HG02798 (cell line): ENCODE measurements around the gene RAC2.
"Not testable (repeated sequence)": the region's sequence is repeated elsewhere in the genome, so short reads cannot be mapped to it uniquely, and the experiment has no call there.

Experiments
- ATAC-seq: cut with Tn5 transposase; IDR thresholded peaks from one replicate; pipeline ENCODE4 v1.9.1; 2021; ENCODE audit warnings: mild to moderate bottlenecking; ENCODE audit not compliant: unreplicated experiment, poor library complexity

RAC2 gene

GRCh38 chr22:37258005-37258752 is 14.1 kb upstream of the RAC2 start:
- no peak for ATAC-seq

DNA sequence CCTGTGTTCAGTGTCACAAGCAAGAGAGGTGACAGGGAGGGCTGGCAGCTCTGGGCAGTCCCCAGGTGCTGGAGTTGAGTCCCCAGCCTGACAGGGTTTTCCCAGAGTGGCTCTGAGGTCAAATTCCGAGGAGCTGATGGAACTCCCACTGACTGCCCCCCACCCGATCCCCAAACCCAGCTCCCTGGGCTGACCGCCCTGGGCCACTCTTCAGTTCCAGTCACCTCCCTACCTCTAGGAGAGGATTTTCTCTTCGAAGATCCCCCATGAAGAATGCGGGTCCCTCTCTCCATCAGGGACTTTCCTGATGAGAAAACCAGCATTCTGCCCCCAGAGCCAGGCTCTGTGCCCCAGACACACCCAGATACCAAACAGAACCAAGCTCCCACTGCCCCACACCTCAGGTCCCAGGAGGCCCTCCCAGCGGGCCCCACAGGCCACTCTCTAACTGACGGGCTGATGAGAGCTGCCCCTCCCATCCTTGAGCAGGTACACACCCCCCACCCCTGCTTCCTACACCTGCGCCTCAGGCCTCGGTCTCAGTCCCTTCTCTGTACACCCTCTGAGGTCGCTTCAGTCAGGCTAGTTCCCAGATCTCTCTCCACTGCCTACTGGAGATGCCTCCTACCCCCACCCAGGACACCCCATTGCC is 12.1 kb upstream of the RAC2 start:
- no peak for ATAC-seq

GRCh38 chr22:37255558-37256006 is 11.5 kb upstream of the RAC2 start:
- no peak for ATAC-seq

- ATAC-seq, result no peak
Observed at GRCh38 chr22:37254867-37255233, 10.8 kb upstream of the RAC2 start.

DNA sequence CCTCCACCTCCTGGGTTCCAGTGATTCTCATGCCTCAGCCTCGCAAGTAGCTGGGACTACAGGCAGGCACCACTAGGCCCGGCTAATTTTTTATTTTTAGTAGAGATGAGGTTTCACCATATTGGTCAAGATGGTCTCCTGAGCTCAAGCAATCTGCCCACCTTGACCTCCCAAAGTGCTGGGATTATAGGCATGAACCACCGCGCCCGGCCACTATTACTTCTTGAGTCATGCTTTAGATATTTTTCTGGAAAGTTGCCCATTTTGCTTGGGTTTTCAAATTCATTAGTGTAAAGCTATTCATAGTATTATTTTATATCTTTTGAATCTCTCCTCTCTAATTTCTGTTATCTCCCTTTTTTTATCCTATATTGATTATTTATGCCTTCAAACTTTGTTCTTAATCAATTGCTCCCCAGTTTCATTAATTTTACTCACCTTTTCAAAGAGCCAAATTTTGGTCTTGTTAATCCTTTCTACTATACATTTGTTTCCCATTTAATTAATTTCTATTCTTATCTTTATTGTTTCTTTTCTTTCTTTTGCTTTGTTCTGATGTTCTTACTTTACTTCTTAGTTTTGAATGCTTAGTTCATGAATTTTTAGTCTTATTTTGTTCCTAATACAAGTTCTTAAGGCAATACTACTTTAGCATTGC is 10.3 kb upstream of the RAC2 start:
- ATAC-seq, result no peak

- ATAC-seq, result no peak
Observed at GRCh38 chr22:37253126-37253660, 9.1 kb upstream of the RAC2 start.

- not testable (repeated sequence) for ATAC-seq
Observed at GRCh38 chr22:37251836-37252235, 7.8 kb upstream of the RAC2 start.

- ATAC-seq, result no peak
Observed at GRCh38 chr22:37249986-37250385, 5.9 kb upstream of the RAC2 start.

DNA sequence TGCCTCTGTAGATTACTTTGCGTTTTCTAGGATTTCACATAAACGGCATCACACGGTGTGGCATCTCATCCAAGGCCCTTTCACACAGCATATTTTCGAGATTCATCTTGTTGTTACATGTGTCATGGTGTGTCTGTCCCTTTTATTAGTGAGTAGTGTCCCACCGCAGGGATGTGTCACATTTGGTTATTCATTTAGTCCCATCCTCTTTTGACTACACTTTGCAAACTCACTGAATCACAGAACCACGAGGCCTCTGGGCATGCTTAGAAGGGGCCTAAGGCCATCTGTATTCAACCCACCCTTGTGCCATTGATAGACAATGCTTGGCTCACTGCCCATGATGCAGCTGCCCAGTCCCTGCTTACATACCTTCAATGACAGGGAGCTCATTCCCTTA is 4.2 kb upstream of the RAC2 start:
- no peak for ATAC-seq

GRCh38 chr22:37245740-37246139 is 1.7 kb upstream of the RAC2 start:
- no peak for ATAC-seq

DNA sequence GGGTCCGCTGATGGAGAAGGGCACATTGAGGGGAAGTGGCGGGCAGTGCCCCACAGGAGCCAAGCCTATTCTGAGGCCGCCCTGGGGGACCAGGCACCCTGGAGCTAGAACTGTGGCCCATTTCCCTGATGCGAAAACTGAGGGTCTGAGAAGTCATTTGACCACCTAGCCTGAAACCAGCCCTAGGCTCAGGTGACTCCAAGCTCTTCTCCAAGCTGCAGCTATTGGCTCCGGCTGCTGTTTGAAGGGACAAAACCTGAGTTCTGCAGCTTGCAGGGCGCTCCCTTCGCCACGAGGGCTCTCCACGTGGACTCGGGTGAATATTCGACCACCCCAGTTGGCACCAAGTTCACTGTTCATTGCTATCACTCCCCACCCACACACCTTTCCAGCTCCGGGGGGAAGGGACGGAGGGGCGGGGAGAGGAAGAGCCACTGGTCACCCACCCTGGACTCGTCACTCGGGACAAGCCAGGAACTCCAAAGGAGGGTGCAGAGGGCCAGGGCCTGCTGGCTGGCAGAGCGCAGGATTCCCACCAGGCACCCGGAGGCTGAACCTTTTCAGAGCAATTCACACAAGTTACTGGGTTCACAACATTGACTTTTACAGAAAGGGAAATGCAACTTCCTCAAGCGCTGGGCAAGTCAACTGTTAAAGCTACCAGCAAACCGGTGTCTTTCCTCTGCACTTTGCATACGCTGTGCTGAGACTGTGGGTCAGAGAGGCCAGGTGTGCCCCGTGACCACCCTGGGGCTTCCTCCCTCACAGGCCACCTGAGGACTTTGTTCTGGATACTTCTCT is 1.1 kb upstream of the RAC2 start:
- peak; percentile 28 for ATAC-seq

DNA sequence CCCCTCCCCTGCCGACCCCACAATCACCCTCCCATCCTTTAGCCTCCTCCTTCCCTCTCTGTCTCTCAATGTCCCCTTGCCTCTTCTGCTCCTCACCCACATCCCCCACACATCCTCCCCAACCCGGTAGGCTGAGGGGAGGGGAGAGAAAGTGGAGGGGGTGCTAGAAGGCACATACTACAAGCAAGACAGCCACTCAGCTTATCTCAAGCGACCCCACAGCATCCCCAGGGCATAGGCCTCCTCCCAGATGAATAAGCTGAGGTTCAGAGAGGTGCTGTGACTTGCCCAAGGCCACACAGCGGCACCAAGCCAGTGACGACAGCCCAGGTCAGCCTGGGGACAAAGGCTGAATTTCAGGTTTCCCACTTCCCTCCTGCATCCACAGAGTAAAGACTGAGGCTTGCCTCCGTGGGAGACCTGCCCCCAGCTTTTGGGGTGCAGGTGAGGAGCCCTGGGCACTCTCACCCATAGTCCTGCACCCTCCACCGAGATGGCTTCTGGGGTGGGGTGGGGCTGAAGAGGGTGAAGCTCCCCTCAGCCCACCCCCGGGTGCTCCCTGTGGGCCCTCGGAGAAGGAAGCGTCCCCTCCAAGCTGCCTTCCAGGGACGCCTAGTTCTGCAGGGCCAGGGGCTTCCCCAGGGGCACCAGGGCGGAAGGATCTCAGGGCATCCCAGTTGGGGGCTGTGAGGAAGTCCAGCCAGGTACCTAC is 511 bp downstream of the RAC2 start:
- no peak for ATAC-seq

DNA sequence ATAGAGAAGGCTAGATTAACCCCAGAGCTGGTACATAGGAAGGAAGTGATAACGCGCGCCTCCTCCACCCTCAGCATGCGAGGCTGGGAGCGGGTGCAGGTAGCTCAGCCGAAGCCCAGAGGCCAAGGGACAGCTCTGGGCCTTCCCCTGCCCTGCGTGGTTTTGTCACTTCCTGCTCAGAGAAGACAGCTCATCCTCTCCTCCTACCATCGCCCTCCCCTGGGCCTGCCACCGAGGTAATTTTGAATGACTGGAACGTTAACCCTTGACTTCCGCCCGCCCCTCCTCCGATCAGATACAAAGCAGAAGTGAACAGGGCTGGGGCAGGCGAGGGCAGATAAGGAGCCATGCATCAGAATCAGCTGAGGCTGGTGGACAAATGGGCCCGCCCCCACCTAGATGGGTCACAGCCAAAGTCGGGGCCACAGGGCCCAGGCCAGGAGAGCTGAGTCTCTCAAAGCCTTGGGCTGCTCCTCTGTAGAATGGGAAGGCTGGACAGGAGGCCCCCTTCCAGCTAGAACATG is 1.6 kb downstream of the RAC2 start:
- peak; percentile 68 for ATAC-seq

DNA sequence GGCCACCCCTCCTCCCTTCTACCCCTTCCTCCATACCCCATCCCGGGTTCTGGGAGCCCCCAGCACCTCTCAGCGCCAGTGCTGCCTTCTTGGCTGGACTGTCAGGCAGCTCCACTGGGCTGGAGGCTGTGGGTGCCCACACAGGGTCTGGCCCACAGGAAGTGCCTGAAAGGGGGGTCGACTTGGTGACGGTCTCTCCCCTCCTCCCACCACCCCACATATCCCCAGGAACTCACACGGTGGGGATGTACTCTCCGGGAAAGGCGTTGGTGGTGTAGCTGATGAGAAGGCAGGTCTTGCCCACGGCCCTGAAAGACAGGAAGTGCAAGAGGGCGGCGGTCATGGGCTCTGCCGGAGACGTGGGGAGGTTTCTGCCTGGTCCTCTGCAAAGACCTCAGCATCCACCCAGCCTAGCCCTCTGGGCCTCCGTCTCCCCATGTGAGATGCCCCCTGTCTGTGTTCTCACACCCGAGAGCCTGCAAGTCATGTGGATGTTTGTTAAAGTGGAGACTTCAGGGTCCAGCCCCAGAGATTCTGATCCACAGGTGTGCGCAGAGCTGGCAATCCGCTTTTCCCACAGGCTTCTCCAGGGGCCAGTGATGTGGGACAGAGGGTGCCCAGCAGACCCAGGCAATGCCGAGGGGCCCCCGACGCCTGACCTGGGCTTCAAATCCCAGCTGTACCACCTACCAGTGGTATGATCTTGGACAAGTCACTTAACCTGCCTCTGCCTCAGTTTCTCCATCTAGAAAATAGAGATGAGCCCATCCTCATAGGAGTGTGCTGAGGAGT is 2.5 kb downstream of the RAC2 start:
- no peak for ATAC-seq

DNA sequence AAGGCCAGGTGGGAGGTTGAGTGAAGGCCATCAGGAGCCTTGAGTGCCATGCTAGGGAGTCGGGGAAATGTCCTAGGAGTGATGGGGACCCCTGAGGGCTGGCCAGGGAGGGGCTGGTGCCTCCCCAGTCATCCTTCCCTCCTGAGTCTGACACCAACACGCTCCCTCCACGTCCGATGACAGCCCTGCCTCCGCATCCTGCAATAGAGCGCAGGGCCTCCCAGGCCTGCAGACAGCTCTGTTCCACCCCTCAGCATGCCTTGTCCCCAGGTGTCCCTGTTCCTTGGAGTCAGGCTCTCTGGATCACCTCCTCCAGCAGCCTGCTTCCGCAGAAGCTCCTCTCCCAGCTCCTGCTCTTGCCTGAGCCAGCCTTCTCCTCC is 3.1 kb downstream of the RAC2 start:
- no peak for ATAC-seq

DNA sequence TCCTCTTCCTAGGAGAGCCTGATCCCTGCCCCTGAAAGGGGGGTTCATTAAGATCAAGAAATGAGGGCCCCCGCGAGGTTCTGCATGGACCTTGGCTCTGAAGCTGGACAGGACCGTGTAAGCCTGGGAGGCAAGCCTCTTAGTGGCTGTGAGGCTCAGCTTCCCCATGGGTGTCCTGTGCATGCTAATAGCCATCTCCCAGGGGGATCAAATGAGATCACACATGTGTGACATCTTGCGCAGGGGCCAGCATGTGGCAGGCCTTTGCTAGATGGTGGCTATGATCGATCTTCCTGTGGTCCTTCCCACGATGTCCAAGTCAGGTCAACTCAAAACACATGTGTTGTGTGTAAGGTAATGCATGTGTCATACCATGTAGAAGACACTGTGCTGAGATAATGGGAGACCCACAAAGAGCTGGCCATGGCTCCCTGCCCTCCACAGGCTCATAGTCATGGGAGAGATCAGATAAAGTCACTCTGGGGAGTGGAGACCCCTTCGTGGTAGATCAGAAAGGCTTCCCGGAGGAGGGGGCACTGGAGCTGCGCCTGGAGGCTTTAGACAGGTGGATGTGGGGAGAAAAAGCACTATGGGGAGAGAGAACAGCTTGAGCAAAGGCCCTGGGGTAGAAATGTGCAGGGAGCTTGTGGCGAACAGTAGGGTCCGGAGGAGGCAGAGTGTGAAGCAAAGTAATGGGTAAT is 3.7 kb downstream of the RAC2 start:
- no peak for ATAC-seq

DNA sequence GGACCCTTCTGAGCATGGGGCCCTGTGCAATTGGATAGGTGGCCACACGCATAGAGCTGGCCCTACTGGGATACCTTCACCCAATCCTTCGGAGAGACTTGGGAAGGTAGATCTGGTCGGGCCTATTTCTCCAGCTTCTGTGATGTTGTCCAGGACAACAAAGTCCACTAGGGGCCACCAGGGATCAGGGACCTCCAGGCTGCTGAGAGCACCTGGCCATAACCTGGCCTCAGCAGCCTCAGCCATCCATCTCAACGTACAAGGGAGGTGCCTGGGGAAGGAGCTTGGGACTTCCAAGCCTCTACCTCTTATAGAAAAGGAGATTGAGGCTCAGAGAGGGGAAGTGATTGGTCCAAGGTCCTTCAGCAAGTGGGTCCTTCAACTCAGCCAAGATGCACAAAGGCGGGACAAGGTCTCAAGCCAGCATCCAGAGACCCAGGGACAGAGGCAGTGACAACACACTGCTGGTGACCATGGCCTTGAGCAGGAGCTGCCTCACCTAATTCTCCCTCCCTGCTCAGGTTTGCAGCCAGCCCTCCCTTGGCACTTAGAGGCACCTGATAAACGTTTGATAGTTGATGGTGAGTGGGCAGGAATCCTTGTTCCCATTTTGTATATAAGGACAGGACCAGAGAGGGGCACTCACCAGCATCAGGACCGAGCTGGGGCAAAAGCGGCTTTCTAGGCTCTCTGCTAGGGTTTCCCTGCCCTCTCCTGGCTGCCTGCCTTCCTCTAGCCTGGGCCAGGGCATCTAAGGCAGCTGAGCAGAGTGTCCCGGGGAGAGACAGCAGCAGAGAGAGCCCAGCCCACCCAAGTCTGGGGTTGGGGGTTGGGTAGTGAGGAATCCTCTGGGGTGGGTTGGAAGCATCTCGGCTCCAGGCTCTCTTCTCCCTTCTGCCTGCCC is 4.5 kb downstream of the RAC2 start:
- ATAC-seq, result no peak
